ENCODE results near the gene SIGLEC11.

- TF ChIP-seq RAD21 (conservative IDR thresholded peaks at IDR 0.05 in 1 of 2, IDR thresholded peaks at IDR 0.05 in 1 of 2) (no peak), POLR2A (IDR thresholded peaks at IDR 0.05; ENCODE audit: low read length) (no peak), USF2 (IDR thresholded peaks at IDR 0.05) (no peak), EP300 (IDR thresholded peaks at IDR 0.05) (no peak), SMC3 (IDR thresholded peaks at IDR 0.05) (no peak)
- TF ChIP-seq, protein P1, sequence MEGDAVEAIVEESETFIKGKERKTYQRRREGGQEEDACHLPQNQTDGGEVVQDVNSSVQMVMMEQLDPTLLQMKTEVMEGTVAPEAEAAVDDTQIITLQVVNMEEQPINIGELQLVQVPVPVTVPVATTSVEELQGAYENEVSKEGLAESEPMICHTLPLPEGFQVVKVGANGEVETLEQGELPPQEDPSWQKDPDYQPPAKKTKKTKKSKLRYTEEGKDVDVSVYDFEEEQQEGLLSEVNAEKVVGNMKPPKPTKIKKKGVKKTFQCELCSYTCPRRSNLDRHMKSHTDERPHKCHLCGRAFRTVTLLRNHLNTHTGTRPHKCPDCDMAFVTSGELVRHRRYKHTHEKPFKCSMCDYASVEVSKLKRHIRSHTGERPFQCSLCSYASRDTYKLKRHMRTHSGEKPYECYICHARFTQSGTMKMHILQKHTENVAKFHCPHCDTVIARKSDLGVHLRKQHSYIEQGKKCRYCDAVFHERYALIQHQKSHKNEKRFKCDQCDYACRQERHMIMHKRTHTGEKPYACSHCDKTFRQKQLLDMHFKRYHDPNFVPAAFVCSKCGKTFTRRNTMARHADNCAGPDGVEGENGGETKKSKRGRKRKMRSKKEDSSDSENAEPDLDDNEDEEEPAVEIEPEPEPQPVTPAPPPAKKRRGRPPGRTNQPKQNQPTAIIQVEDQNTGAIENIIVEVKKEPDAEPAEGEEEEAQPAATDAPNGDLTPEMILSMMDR (IDR thresholded peaks at IDR 0.05): no peak
- TF ChIP-seq, protein P2, sequence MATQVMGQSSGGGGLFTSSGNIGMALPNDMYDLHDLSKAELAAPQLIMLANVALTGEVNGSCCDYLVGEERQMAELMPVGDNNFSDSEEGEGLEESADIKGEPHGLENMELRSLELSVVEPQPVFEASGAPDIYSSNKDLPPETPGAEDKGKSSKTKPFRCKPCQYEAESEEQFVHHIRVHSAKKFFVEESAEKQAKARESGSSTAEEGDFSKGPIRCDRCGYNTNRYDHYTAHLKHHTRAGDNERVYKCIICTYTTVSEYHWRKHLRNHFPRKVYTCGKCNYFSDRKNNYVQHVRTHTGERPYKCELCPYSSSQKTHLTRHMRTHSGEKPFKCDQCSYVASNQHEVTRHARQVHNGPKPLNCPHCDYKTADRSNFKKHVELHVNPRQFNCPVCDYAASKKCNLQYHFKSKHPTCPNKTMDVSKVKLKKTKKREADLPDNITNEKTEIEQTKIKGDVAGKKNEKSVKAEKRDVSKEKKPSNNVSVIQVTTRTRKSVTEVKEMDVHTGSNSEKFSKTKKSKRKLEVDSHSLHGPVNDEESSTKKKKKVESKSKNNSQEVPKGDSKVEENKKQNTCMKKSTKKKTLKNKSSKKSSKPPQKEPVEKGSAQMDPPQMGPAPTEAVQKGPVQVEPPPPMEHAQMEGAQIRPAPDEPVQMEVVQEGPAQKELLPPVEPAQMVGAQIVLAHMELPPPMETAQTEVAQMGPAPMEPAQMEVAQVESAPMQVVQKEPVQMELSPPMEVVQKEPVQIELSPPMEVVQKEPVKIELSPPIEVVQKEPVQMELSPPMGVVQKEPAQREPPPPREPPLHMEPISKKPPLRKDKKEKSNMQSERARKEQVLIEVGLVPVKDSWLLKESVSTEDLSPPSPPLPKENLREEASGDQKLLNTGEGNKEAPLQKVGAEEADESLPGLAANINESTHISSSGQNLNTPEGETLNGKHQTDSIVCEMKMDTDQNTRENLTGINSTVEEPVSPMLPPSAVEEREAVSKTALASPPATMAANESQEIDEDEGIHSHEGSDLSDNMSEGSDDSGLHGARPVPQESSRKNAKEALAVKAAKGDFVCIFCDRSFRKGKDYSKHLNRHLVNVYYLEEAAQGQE (IDR thresholded peaks at IDR 0.05): no peak
Measured at GRCh38 chr19:49918089-49918488, 42.9 kb downstream of the SIGLEC11 start.

Measured in A549 (cell line).